HEK293T (cell line): Measurements from ENCODE around the gene GRAMD4.
"Not testable (repeated sequence)": the region's sequence is repeated elsewhere in the genome, so short reads cannot be mapped to it uniquely, and the experiment has no call there.

ENCODE experiments used
- CTCF ChIA-PET: fragments of 350-600 bp; formaldehyde crosslinking; extraction: SDS; loops from one replicate; lab custom pipeline; 2021; ENCODE audit warnings: antibody characterized with exemption, inconsistent platforms; lab: Yijun Ruan, JAX
- POLR2A ChIA-PET: fragments of 350-600 bp; formaldehyde crosslinking; extraction: SDS; loops from one replicate; lab custom pipeline; 2020; ENCODE audit warnings: antibody characterized with exemption, inconsistent platforms; lab: Yijun Ruan, JAX
- DNase-seq: peaks from one replicate; pipeline ENCODE4 v3.0.0; 2012; ENCODE audit warnings: mixed read lengths; ENCODE audit errors: extremely low spot score
- ARNT ChIP-seq: fragments of 450-650 bp; IDR thresholded peaks from 2 replicates; pipeline ENCODE4 v1.6.1; 2017; ENCODE audit warnings: mild to moderate bottlenecking
- BHLHE40 ChIP-seq: fragments of 450-650 bp; IDR thresholded peaks from 2 replicates; pipeline ENCODE4 v1.6.1; 2016; ENCODE audit warnings: mild to moderate bottlenecking, moderate library complexity, borderline replicate concordance
- CTBP1 ChIP-seq: fragments of 450-650 bp; IDR thresholded peaks from 2 replicates; pipeline ENCODE4 v1.6.1; 2016; ENCODE audit warnings: borderline replicate concordance
- ELF4 ChIP-seq: fragments of 450-650 bp; IDR thresholded peaks from 2 replicates; pipeline ENCODE4 v1.6.1; 2017; ENCODE audit warnings: antibody characterized with exemption
- FOXA1 ChIP-seq: fragments of 450-650 bp; IDR thresholded peaks from 2 replicates; pipeline ENCODE4 v1.6.1; 2016; ENCODE audit warnings: mild to moderate bottlenecking
- FOXK2 ChIP-seq: fragments of 450-650 bp; IDR thresholded peaks from 2 replicates; pipeline ENCODE4 v1.6.1; 2016; ENCODE audit warnings: mild to moderate bottlenecking
- FOXM1 ChIP-seq: fragments of 450-650 bp; IDR thresholded peaks from 2 replicates; pipeline ENCODE4 v1.6.1; 2017; ENCODE audit warnings: mild to moderate bottlenecking, borderline replicate concordance
- HDGF ChIP-seq: fragments of 450-650 bp; IDR thresholded peaks from 2 replicates; pipeline ENCODE4 v1.6.1; 2017; ENCODE audit warnings: antibody characterized with exemption, borderline replicate concordance
- L3MBTL2 ChIP-seq: fragments of 450-650 bp; conservative IDR thresholded peaks from 2 replicates; pipeline ENCODE4 v1.6.1; 2016; ENCODE audit warnings: mild to moderate bottlenecking
- LEF1 ChIP-seq: fragments of 450-650 bp; IDR thresholded peaks from 2 replicates; pipeline ENCODE4 v1.6.1; 2017; ENCODE audit warnings: mild to moderate bottlenecking, borderline replicate concordance
- NFRKB ChIP-seq: fragments of 450-650 bp; IDR thresholded peaks from 2 replicates; pipeline ENCODE4 v1.6.1; 2016; ENCODE audit warnings: mild to moderate bottlenecking, moderate library complexity
- SP1 ChIP-seq: fragments of 450-650 bp; IDR thresholded peaks from 2 replicates; pipeline ENCODE4 v1.6.1; 2017
- SUZ12 ChIP-seq: fragments of 450-650 bp; IDR thresholded peaks from 2 replicates; pipeline ENCODE4 v1.6.1; 2016; ENCODE audit warnings: mild to moderate bottlenecking
- TARDBP ChIP-seq: fragments of 450-650 bp; IDR thresholded peaks from 2 replicates; pipeline ENCODE4 v1.6.1; 2016
- ZNF384 ChIP-seq: fragments of 450-650 bp; IDR thresholded peaks from 2 replicates; pipeline ENCODE4 v1.6.1; 2016
- TF ChIP-seq, protein P1 (sequence below): fragments of 450-650 bp; IDR thresholded peaks from 2 replicates; pipeline ENCODE4 v1.6.1; 2016

The GRAMD4 gene

DNA sequence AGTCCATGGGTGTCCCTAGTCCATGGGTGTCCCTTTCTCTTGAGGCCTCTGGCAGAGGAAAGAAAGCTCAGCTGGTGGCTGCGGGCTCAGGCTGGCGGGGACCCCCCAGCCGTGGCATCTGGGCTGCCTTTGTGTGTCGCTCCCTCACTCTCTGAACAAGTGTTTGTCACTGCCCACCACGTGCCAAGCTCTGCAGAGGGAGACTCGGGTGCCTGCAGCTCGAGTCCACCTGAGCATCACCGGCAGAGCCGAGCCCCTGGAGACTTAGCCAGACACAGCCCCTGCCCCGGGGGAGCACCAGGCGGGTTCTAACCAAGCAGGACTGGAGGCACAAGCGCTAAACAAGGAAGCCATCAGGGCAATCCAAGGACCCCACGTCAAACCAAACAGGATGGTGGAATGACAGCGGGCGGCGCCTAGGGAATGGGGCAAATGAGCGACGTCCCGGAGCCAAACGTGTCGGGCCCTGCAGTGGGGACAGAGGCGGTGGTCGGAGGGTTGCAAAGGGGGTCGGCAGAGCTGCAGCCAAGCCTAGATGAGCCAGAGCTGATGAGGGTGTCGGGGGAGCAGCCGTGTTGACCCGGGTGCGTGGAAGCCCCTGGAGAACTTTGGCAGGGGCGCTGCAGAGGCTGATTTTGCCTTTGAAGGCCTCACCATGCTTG lies 2.1 kb upstream of the GRAMD4 start:
- POLR2A ChIA-PET: no interaction called here

DNA sequence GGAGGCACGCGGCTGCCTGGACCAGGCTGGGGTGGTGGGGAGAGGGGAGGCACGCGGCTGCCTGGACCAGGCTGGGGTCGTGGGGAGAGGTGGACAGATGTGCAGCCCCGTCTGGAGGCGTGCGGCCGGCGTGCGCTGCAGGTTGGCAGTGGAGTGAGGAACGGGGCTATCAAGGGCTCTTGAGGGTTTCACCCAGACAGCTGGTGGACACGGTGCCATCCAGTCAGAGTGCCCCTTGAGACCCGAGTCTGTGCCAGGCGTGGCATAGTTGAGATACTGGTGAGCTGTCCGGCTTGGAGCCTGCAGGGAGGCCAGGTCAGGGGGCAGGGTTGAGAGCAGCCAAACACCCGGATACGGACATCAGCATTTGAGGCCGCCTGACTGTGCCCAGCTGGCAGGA lies 1.5 kb upstream of the GRAMD4 start:
- no peak for DNase-seq
- ChIA-PET POLR2A (no interaction called here), CTCF (no interaction called here)
- TF ChIP-seq SUZ12 (no peak), L3MBTL2 (no peak), LEF1 (no peak), NFRKB (no peak), TARDBP (no peak), FOXA1 (no peak), CTBP1 (no peak), ZNF384 (no peak), FOXM1 (no peak), BHLHE40 (no peak), SP1 (no peak), FOXK2 (no peak), HDGF (no peak), ELF4 (no peak)
- TF ChIP-seq, protein P1, sequence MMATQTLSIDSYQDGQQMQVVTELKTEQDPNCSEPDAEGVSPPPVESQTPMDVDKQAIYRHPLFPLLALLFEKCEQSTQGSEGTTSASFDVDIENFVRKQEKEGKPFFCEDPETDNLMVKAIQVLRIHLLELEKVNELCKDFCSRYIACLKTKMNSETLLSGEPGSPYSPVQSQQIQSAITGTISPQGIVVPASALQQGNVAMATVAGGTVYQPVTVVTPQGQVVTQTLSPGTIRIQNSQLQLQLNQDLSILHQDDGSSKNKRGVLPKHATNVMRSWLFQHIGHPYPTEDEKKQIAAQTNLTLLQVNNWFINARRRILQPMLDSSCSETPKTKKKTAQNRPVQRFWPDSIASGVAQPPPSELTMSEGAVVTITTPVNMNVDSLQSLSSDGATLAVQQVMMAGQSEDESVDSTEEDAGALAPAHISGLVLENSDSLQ: no peak

More for the DNA sequence above, 2.1 kb upstream of the GRAMD4 start:
- TF ChIP-seq TARDBP: no peak
- TF ChIP-seq SP1: no peak
- TF ChIP-seq FOXM1: no peak
- no peak for TF ChIP-seq FOXA1
- no peak for TF ChIP-seq ARNT
- TF ChIP-seq, protein P1: no peak
- no peak for TF ChIP-seq ZNF384
- no peak for TF ChIP-seq FOXK2
- TF ChIP-seq ELF4: no peak
- no peak for TF ChIP-seq NFRKB
- no peak for TF ChIP-seq BHLHE40
- TF ChIP-seq L3MBTL2: no peak
- CTCF ChIA-PET: no interaction called here
- no peak for DNase-seq

DNA sequence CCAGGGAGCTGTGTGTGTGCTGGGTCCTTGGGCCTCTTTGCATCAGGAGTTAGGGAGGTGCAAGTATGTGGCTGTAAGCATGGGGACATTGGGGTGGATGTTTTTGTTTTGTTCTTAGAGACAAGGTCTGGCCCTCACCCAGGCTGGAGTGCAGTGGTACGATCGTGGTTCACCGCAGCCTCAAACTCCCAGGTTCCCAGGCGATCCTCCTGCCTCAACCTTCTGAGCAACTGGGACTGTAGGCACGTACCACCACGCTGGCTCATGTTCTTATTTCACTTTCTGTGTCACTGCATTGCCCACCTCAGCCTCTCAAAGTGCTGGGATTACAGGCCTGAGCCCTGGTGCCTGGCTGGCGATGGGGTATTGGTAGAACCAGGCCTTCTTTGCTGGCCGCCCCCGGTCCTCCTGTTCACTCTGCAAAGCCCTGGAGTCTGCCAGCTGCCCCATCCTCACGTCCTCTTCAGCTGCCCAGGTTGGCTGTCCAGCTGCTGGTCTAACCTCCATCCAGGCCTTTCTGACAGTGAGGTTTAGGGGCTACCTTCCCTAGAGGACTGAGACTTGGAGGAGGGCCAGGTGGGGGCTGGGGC lies 851 bp upstream of the GRAMD4 start:
- ChIA-PET POLR2A (no interaction called here), CTCF (no interaction called here)
- DNase-seq: no peak
- TF ChIP-seq FOXA1 (no peak), TARDBP (no peak), CTBP1 (no peak)
- TF ChIP-seq, protein P1: no peak

DNA sequence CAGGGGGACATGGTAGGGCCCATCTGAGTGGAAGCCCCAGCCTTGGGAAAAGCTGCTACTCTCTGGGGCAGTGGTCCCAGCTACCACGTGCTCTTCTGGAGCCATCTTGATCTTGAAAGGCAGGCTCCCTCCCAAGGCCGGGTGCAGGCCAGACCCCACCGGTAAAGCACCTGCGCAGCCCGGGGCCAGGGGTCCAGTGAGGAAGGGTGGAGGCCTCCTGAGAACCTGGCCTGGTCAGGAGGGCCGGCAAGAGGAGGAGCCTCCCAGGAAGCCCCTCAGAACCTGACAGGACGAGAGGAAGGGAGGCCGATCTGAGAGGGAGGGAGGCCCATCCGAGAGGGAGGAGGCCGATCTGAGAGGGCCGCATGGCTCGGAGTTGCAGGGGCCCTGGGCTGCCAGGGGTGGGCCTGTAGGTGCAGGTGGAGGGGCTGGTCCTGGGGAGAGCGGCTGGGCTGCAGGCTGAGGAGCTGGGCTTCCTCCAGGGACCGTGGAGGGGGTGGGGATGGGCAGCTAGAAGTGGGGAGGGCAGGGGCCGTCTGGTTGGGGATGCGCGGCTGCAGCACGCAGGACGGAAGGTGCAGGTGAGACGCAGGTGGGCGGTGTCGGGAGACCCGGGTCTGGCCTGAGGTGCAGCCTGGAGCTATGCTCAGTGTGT lies 529 bp downstream of the GRAMD4 start:
- CTCF ChIA-PET: no interaction called here

DNA sequence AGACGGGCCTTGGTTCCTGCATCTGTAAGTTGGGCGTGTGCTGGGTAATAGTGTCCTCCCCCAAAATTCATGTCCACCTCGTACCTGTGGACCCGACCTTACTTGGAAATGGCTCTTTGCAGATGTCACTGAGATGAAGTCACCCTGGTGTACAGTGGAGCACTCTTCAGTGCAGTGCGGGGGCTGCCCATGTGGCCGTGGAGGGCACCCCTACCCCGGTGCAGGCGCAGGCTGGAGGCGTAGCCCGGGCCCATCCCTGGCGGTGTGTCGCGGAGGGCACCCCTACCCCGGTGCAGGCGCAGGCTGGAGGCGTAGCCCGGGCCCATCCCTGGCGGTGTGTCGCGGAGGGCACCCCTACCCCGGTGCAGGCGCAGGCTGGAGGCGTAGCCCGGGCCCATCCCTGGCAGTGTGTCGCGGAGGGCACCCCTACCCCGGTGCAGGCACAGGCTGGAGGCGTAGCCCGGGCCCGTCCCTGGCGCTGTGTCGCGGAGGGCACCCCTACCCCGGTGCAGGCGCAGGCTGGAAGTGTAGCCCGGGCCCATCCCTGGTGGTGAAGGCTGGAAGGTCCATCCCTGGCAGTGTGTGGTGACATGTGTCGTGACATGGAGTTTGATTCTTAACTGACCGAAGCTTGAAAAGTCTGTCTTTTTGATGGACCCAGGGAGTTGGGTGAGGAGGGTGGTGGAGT lies 1.2 kb downstream of the GRAMD4 start:
- DNase-seq, CTCF ChIA-PET, POLR2A ChIA-PET: not testable (repeated sequence)

More for the DNA sequence above, 529 bp downstream of the GRAMD4 start:
- TF ChIP-seq HDGF (no peak), ELF4 (no peak)
- no peak for DNase-seq
- POLR2A ChIA-PET: no interaction called here

DNA sequence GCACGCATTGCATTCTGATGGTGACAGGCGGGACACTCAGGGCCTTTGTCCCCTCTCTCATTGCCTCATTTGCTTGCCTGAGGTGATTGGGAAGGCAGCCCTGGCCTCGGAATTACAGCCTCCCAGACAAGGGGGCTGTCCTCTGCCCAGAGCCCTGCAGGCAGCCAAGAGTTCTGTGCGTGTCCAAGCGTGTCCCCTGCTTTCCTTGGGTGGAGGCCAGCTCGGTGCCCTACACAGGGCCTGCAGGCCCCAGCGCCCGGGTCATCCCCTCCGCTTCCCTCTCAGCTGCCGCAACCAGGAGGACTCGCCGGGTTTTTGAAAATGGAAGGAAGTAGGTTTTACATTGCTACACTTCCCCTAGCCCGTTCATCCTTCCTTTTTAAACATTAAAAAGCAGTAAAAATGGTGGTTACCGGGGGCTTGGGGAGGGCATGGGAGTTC lies 1.9 kb downstream of the GRAMD4 start:
- no peak for DNase-seq
- POLR2A ChIA-PET: no interaction called here
- CTCF ChIA-PET: interaction anchor here (0.5 to 0.6 kb wide), 2 partner anchors 59 to 751 kb away, joined by 3 to 5 read pairs; no protein-coding TSS in a partner anchor
- no peak for TF ChIP-seq FOXK2
- TF ChIP-seq BHLHE40: no peak
- no peak for TF ChIP-seq SUZ12
- TF ChIP-seq TARDBP: no peak
- TF ChIP-seq, protein P1: no peak
- no peak for TF ChIP-seq CTBP1
- no peak for TF ChIP-seq NFRKB
- TF ChIP-seq HDGF: no peak
- no peak for TF ChIP-seq LEF1
- TF ChIP-seq ELF4: no peak
- TF ChIP-seq ZNF384: no peak
- no peak for TF ChIP-seq SP1
- no peak for TF ChIP-seq FOXA1
- TF ChIP-seq FOXM1: no peak
- TF ChIP-seq L3MBTL2: no peak
- no peak for TF ChIP-seq ARNT
